Stimulated activated CD8-positive, alpha-beta memory T cell treated with anti-CD3 and anti-CD28 coated beads, Interleukin-15, amount 100 ng/mL, for 1 hour (primary cell): ENCODE measurements around the gene RNH1.
A peak's percentile ranks its signal among the peaks of the same experiment; 100 is the strongest.

Source experiments
- DNase-seq: peaks from one replicate; pipeline ENCODE4 v3.0.0-alpha.2; 2020; ENCODE audit warnings: low read depth

RNH1 gene

GRCh38 chr11:537622-538430 lies 30.8 kb upstream of the RNH1 start:
- no peak for DNase-seq

- DNase-seq, result peak; percentile 81
These were observed 30.0 kb upstream of the RNH1 start, which contains the start of gene LRRC56 for GRCh38 chr11:536841-537621. Gene LRRC56, plus strand, starts transcription at chr11:537527. Its CDS starts 3,158 bp downstream, at chr11:540685.

GRCh38 chr11:535519-536454 lies 28.7 kb upstream of the RNH1 start, which contains the start of gene HRAS:
Gene HRAS, minus strand, starts transcription at chr11:535576.
- peak; percentile 84 for DNase-seq

GRCh38 chr11:535210-535518 lies 28.1 kb upstream of the RNH1 start:
- DNase-seq, result no peak

GRCh38 chr11:534396-535209 lies 27.6 kb upstream of the RNH1 start:
- no peak for DNase-seq

- DNase-seq, result no peak
These were observed 26.7 kb upstream of the RNH1 start for GRCh38 chr11:533586-534395.

- no peak for DNase-seq
These were observed 26.0 kb upstream of the RNH1 start for GRCh38 chr11:532986-533585.

- DNase-seq, result no peak
These were observed 25.5 kb upstream of the RNH1 start for GRCh38 chr11:532527-532985.

GRCh38 chr11:531919-532526 lies 25.0 kb upstream of the RNH1 start:
- no peak for DNase-seq

GRCh38 chr11:530960-531831 lies 24.2 kb upstream of the RNH1 start:
- DNase-seq, result no peak

GRCh38 chr11:529728-530411 lies 22.8 kb upstream of the RNH1 start:
- no peak for DNase-seq

GRCh38 chr11:528815-529727 lies 22.0 kb upstream of the RNH1 start:
- DNase-seq, result no peak

- no peak for DNase-seq
These were observed 21.2 kb upstream of the RNH1 start for GRCh38 chr11:528166-528814.

- DNase-seq, result no peak
These were observed 19.1 kb upstream of the RNH1 start for GRCh38 chr11:526192-526591.

GRCh38 chr11:521177-521688 lies 14.2 kb upstream of the RNH1 start:
- DNase-seq, result no peak
